Gastrocnemius medialis (tissue), 4 donors: Measurements from ENCODE around the gene SLC22A25. TPM values are rescaled to one million over a fixed set of nuclear protein-coding genes. Genes with fewer than 3 reads are reported as not detected.

Source experiments
- ATAC-seq, 2 donors: fragments of 150-250 bp; one replicate each; pipeline ENCODE4 v1.9.1; 2016
- DNase-seq, 2 donors: peaks; one replicate each; pipeline ENCODE4 v3.0.0-alpha.2; 2019
- H3K27ac ChIP-seq, 4 donors: fragments of 200-600 bp; sonication (generic); 1 replicate in 1 of 4; 2 replicates in 3 of 4; pipeline ENCODE4 v1.5.1; 2016 to 2018; ENCODE audit warnings: mild to moderate bottlenecking in 2 of 4, moderate library complexity in 1 of 4
- H3K27me3 ChIP-seq, 3 donors: fragments of 200-600 bp; sonication (generic) in 2 of 3; 1 replicate in 1 of 3; 2 replicates in 2 of 3; pipeline versions ENCODE4 v1.5.1 to v1.6.0; 2016 to 2019; ENCODE audit warnings: mild to moderate bottlenecking in 1 of 3, moderate library complexity in 1 of 3
- H3K36me3 ChIP-seq, 2 donors: fragments of 200-600 bp; sonication (generic) in 1 of 2; one replicate each; pipeline ENCODE4 v1.5.1; 2017 to 2018
- H3K4me1 ChIP-seq, 2 donors: fragments of 200-600 bp; sonication (generic) in 1 of 2; one replicate each; pipeline ENCODE4 v1.5.1; 2016 to 2017; ENCODE audit warnings: mild to moderate bottlenecking in 2 of 2
- H3K4me3 ChIP-seq, 4 donors: fragments of 200-600 bp; sonication (generic) in 3 of 4; 1 replicate in 1 of 4; 2 replicates in 3 of 4; pipeline ENCODE4 v1.5.1; 2016 to 2019; ENCODE audit warnings: mild to moderate bottlenecking in 2 of 4
- H3K9me3 ChIP-seq, 3 donors: fragments of 200-600 bp; sonication (generic) in 2 of 3; 1 replicate in 1 of 3; 2 replicates in 2 of 3; pipeline ENCODE4 v1.5.1; 2016 to 2019
- POLR2A ChIP-seq, 2 donors: fragments of 450-650 bp; IDR thresholded peaks; one replicate each; pipeline ENCODE4 v1.6.1; 2017; ENCODE audit warnings: antibody characterized with exemption in 2 of 2, mild to moderate bottlenecking in 2 of 2, moderate library complexity in 2 of 2
- in situ Hi-C, 4 donors: fragments of 200-750 bp; cut with MboI; loops; one replicate each; pipeline versions ENCODE4 v1.15.0 to v1.8.0; 2017; ENCODE audit warnings: low sequenced_read_pairs in 4 of 4
- intact Hi-C: fragments of 100-400 bp; cut with DNase I; formaldehyde crosslinking; loops from one replicate; pipeline ENCODE4 v1.15.1; 2023; ENCODE audit warnings: low total_unique reads
- total RNA-seq, 4 donors: library from RNA; depleted of rRNA; stranded (reverse); fragments of >200 nt; gene quantifications; one replicate each; pipeline versions ENCODE4 v1.1.0 to v1.2.3, GENCODE V29; 2016
- TF ChIP-seq, protein P1 (sequence below), 5 experiments: fragments of 450-650 bp in 3 of 5; fragments of 200-600 bp in 2 of 5; sonication (generic) in 2 of 5; IDR thresholded peaks in 4 of 5; conservative IDR thresholded peaks in 1 of 5; 1 replicate in 4 of 5; 2 replicates in 1 of 5; pipeline ENCODE4 v1.5.1; 2016 to 2019; ENCODE audit warnings: antibody characterized with exemption in 5 of 5, mild to moderate bottlenecking in 3 of 5, moderate library complexity in 3 of 5

The SLC22A25 gene
- total RNA-seq, 4 donors from 2014 or later, result 0.07 TPM; not detected in 3

DNA sequence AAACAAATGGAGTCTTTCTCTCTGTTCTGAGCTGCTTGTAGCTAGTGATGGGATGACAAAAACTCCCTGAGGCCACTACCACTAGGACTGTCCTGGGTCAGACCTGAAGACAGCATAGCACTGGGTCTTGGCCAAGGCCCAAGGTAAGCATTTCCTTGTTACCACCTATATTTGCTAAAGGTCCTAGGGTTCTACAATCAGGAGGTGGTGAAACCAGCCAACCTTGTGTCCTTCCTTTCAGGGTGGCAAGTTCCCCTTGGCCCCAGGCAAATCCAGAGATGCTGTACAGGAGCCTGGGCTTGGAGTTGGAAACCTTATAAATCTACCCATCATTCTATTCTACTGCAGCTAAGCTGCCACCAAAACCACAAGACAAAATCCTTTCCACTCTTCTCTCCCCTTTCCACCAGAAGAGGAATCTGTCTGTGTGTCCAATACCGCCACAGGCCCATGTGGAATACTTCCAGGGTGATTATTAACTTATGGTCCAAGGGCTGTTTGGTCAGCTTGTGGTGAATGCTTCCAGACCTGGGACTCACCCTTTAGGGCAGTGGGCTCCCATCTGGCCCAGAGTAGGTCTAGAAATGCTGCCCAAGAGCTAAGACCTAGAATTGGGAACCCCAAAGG lies 16.8 kb downstream of the SLC22A25 start:
- H3K27me3 ChIP-seq, result peaks cover 0 to 2% (median 0%) of the 10 kb centered on the region in 3 donors
- H3K27ac ChIP-seq, result no peak overlapping the region
- no peak overlapping the region for H3K4me3 ChIP-seq
- H3K4me1 ChIP-seq, result no peaks in the 10 kb centered on the region
- DNase-seq, result no peak
- in situ Hi-C loops (no loop called here), intact Hi-C loops (no loop called here)
- no peaks in the 10 kb centered on the region for H3K9me3 ChIP-seq
- TF ChIP-seq, protein P1, sequence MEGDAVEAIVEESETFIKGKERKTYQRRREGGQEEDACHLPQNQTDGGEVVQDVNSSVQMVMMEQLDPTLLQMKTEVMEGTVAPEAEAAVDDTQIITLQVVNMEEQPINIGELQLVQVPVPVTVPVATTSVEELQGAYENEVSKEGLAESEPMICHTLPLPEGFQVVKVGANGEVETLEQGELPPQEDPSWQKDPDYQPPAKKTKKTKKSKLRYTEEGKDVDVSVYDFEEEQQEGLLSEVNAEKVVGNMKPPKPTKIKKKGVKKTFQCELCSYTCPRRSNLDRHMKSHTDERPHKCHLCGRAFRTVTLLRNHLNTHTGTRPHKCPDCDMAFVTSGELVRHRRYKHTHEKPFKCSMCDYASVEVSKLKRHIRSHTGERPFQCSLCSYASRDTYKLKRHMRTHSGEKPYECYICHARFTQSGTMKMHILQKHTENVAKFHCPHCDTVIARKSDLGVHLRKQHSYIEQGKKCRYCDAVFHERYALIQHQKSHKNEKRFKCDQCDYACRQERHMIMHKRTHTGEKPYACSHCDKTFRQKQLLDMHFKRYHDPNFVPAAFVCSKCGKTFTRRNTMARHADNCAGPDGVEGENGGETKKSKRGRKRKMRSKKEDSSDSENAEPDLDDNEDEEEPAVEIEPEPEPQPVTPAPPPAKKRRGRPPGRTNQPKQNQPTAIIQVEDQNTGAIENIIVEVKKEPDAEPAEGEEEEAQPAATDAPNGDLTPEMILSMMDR (IDR thresholded peaks at IDR 0.05 in 4 of 5, conservative IDR thresholded peaks at IDR 0.05 in 1 of 5), result no peak
- TF ChIP-seq POLR2A (IDR thresholded peaks at IDR 0.05), result no peak
- ATAC-seq, result no peak
- no peaks in the 10 kb centered on the region for H3K36me3 ChIP-seq

DNA sequence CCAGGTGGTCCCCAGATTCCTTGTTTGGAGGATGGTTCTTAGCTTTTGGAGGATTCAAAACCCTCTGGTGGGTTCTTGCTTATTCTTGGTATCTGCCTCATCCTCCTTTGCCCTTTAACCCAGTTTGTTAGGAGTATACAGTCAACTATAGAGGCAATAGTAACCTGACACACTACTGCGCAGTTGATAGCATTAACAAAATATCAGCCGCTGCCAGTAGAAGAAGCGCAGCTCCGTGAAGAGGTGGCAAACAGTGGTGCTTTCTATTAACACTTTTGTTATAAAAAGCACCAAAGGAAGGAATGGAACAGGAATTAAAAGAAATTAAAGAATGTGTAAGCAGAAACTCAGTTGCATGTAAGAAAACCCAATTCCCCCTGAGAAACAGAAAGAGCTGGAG lies 29.3 kb downstream of the SLC22A25 start:
- H3K27me3 ChIP-seq, result no peaks in the 10 kb centered on the region
- H3K36me3 ChIP-seq, result no peaks in the 10 kb centered on the region
- H3K4me1 ChIP-seq, result no peaks in the 10 kb centered on the region
- no peak overlapping the region for H3K4me3 ChIP-seq
- H3K27ac ChIP-seq, result no peak overlapping the region
- DNase-seq (no peak), ATAC-seq (no peak)
- TF ChIP-seq, protein P1 (IDR thresholded peaks at IDR 0.05 in 4 of 5, conservative IDR thresholded peaks at IDR 0.05 in 1 of 5), result no peak
- no peak for TF ChIP-seq POLR2A (IDR thresholded peaks at IDR 0.05)
- intact Hi-C loops (no loop called here), in situ Hi-C loops (no loop called here)
- no peaks in the 10 kb centered on the region for H3K9me3 ChIP-seq

DNA sequence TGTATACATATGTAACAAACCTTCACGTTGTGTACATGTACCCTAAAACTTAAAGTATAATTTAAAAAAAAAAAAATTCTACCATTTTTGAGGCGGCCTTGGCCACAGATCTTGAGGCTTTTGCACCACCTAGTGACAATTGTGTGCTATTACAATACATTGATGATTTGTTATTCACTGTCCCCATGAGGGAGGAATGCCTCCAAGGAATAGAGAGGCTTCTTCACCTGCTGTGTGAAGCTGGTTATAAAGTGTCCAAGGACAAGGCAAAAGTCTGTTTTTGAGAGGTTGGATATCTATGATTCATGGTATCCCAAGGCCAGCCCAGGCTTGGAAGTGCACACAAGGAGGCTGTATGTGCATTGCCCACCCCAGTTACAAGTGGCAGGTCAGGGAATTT lies 30.7 kb downstream of the SLC22A25 start:
- intact Hi-C loops, result no loop called here

DNA sequence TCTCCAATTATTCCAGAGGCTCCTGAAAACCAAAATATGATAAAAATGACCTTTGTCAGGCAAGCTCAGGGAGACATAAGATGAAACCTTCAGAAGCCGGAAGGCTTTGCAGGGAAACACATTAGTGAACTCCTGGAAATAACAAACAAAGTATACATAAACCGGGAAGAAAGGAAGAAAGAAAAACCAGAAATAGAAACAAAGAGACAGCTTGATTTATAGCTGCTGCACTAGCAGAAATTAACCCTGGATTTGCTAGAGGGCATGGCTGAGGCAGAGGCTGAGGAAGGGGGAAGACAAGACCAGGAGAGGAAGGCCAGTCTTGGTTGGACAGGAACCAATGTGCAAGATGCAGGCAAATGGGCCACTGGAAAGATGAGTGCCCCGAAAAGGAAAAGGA lies 33.3 kb downstream of the SLC22A25 start:
- ATAC-seq (no peak), DNase-seq (no peak)
- H3K27me3 ChIP-seq, result no peaks in the 10 kb centered on the region
- no peaks in the 10 kb centered on the region for H3K4me1 ChIP-seq
- H3K36me3 ChIP-seq, result no peaks in the 10 kb centered on the region
- H3K4me3 ChIP-seq, result no peak overlapping the region
- in situ Hi-C loops (no loop called here), intact Hi-C loops (no loop called here)
- TF ChIP-seq, protein P1 (IDR thresholded peaks at IDR 0.05 in 4 of 5, conservative IDR thresholded peaks at IDR 0.05 in 1 of 5), result no peak
- no peak for TF ChIP-seq POLR2A (IDR thresholded peaks at IDR 0.05)
- no peaks in the 10 kb centered on the region for H3K9me3 ChIP-seq
- H3K27ac ChIP-seq, result no peak overlapping the region

More for the DNA sequence above, 30.7 kb downstream of the SLC22A25 start:
- TF ChIP-seq POLR2A (IDR thresholded peaks at IDR 0.05), result no peak
- TF ChIP-seq, protein P1 (IDR thresholded peaks at IDR 0.05 in 4 of 5, conservative IDR thresholded peaks at IDR 0.05 in 1 of 5), result peak in 2 of 5 experiments; percentile 17 to 34
- no peak for ATAC-seq
- in situ Hi-C loops, result no loop called here
- no peaks in the 10 kb centered on the region for H3K4me1 ChIP-seq
- H3K9me3 ChIP-seq, result no peaks in the 10 kb centered on the region
- H3K4me3 ChIP-seq, result no peak overlapping the region
- H3K27me3 ChIP-seq, result no peaks in the 10 kb centered on the region
- no peak overlapping the region for H3K27ac ChIP-seq
- DNase-seq, result no peak
- H3K36me3 ChIP-seq, result no peaks in the 10 kb centered on the region

Other genes starting within 250 kb of the SLC22A25 start
- gene SLC22A8, start 227.8 kb downstream of the SLC22A25 start, total RNA-seq, result not detected
- not detected for gene SLC22A24, start 99.4 kb downstream of the SLC22A25 start, total RNA-seq
- under 1 TPM in 1 of 4 donors, not detected in 3; 0.09 TPM for gene SLC22A9, start 126.2 kb upstream of the SLC22A25 start, total RNA-seq
- under 1 TPM in 1 of 4 donors, not detected in 3; 0.18 TPM for gene PLAAT5, start 247.6 kb upstream of the SLC22A25 start, total RNA-seq